Sigmoid colon (tissue), 4 donors: Measurements from ENCODE around the gene SLC35F1.

Experiments
- CTCF ChIP-seq, 4 experiments: fragments of 450-650 bp in 3 of 4; fragments of 200-600 bp in 1 of 4; IDR thresholded peaks; one replicate each; pipeline ENCODE4 v1.5.1; 2016 to 2019; ENCODE audit warnings: antibody characterized with exemption in 4 of 4, mild to moderate bottlenecking in 3 of 4, moderate library complexity in 2 of 4
- EP300 ChIP-seq, 4 donors: sonication (generic); formaldehyde crosslinking; IDR thresholded peaks; one replicate each; pipeline ENCODE4 v1.6.1; 2017; ENCODE audit warnings: antibody characterized with exemption in 4 of 4
- POLR2A ChIP-seq, 2 donors: fragments of 450-650 bp; IDR thresholded peaks; one replicate each; pipeline ENCODE4 v1.6.1; 2016; ENCODE audit warnings: antibody characterized with exemption in 2 of 2, mild to moderate bottlenecking in 2 of 2, moderate library complexity in 2 of 2
- POLR2AphosphoS5 ChIP-seq, 4 donors: sonication (generic); formaldehyde crosslinking; IDR thresholded peaks; one replicate each; pipeline ENCODE4 v1.6.1; 2017; ENCODE audit warnings: antibody characterized with exemption in 4 of 4

GRCh38 chr6:118318648-118319047 lies 411.6 kb downstream of the SLC35F1 start:
- TF ChIP-seq POLR2A (IDR thresholded peaks at IDR 0.05) (no peak), CTCF (IDR thresholded peaks at IDR 0.05) (no peak), EP300 (IDR thresholded peaks at IDR 0.05) (no peak), POLR2AphosphoS5 (IDR thresholded peaks at IDR 0.05) (peak in 1 of 4 donors; percentile 49)
